WTC11 (cell line): ENCODE results near the gene SH3YL1. TPM values are rescaled to one million over a fixed set of nuclear protein-coding genes. Genes with fewer than 3 reads are reported as not detected.

Experiments
- ATAC-seq: fragments of 200-7000 bp; cut with Tn5 transposase; 2 replicates; pipeline ENCODE4 v1.10.0; 2021; ENCODE audit warnings: mild to moderate bottlenecking, moderate library complexity
- CTCF ChIA-PET: fragments of 300-600 bp; sonication (Branson Sonifier 250); formaldehyde crosslinking; loops from one replicate; lab custom pipeline; 2021; ENCODE audit warnings: antibody characterized with exemption; lab: Charles Lee
- POLR2A ChIA-PET: fragments of 350-600 bp; sonication (Branson Sonifier 250); formaldehyde crosslinking; loops from one replicate; lab custom pipeline; 2021; ENCODE audit warnings: antibody characterized with exemption; lab: Charles Lee
- DNase-seq: peaks from one replicate; pipeline ENCODE4 v3.0.0; 2021; ENCODE audit warnings: low spot score
- H3K27ac Mint-ChIP-seq: 2 replicates; pipeline ENCODE4 v1.8.0; 2021; ENCODE audit warnings: mixed read lengths
- H3K27me3 Mint-ChIP-seq: 2 replicates; pipeline ENCODE4 v1.8.0; 2021; ENCODE audit warnings: low read depth, mild to moderate bottlenecking, moderate library complexity, mixed read lengths
- H3K36me3 Mint-ChIP-seq: 2 replicates; pipeline ENCODE4 v1.8.0; 2021; ENCODE audit warnings: mixed read lengths
- H3K4me1 Mint-ChIP-seq: 2 replicates; pipeline ENCODE4 v1.8.0; 2022; ENCODE audit warnings: mixed read lengths
- H3K4me3 Mint-ChIP-seq: 2 replicates; pipeline ENCODE4 v1.8.0; 2021; ENCODE audit warnings: mild to moderate bottlenecking, moderate library complexity, mixed read lengths
- H3K9me3 Mint-ChIP-seq: 2 replicates; pipeline ENCODE4 v1.8.0; 2021; ENCODE audit warnings: mixed read lengths
- AR ChIP-seq: fragments of 250-450 bp; sonication (Bioruptor Pico); IDR thresholded peaks from 2 replicates; pipeline ENCODE4 v1.9.0; 2021; ENCODE audit warnings: mild to moderate bottlenecking
- FOXK1 ChIP-seq: sonication (generic); formaldehyde crosslinking; IDR thresholded peaks from 2 replicates; pipeline ENCODE4 v1.8.0; 2022; ENCODE audit warnings: mild to moderate bottlenecking, moderate library complexity, missing genetic modification reagents
- FOXP1 ChIP-seq: sonication (generic); formaldehyde crosslinking; IDR thresholded peaks from 2 replicates; pipeline ENCODE4 v1.8.0; 2022; ENCODE audit warnings: missing genetic modification reagents, mild to moderate bottlenecking, moderate library complexity, borderline replicate concordance
- GRHL2 ChIP-seq: fragments of 250-450 bp; sonication (Bioruptor Pico); IDR thresholded peaks from 2 replicates; pipeline ENCODE4 v1.8.0; 2022; ENCODE audit warnings: mild to moderate bottlenecking, moderate library complexity; ENCODE audit not compliant: insufficient replicate concordance, severe bottlenecking
- IRF2 ChIP-seq: sonication (generic); formaldehyde crosslinking; IDR thresholded peaks from 2 replicates; pipeline ENCODE4 v1.8.0; 2022; ENCODE audit warnings: low read depth, missing genetic modification reagents, borderline replicate concordance
- MAX ChIP-seq: sonication (generic); formaldehyde crosslinking; IDR thresholded peaks from 2 replicates; pipeline ENCODE4 v1.8.0; 2022; ENCODE audit warnings: mild to moderate bottlenecking, missing genetic modification reagents
- RELA ChIP-seq: sonication (generic); formaldehyde crosslinking; IDR thresholded peaks from 2 replicates; pipeline ENCODE4 v1.8.1; 2022; ENCODE audit warnings: missing genetic modification reagents, mild to moderate bottlenecking, borderline replicate concordance
- TEAD1 ChIP-seq: sonication (generic); formaldehyde crosslinking; IDR thresholded peaks from 2 replicates; pipeline ENCODE4 v1.8.0; 2022; ENCODE audit warnings: mild to moderate bottlenecking, missing genetic modification reagents
- ZNF121 ChIP-seq: sonication (generic); formaldehyde crosslinking; IDR thresholded peaks from 2 replicates; pipeline ENCODE4 v1.8.0; 2023; ENCODE audit warnings: missing genetic modification reagents
- ZNF512 ChIP-seq: sonication (generic); formaldehyde crosslinking; IDR thresholded peaks from 2 replicates; pipeline ENCODE4 v1.8.1; 2022; ENCODE audit warnings: missing genetic modification reagents, borderline replicate concordance
- total RNA-seq: library from RNA; stranded (reverse); gene quantifications from 3 replicates; pipeline ENCODE4 v1.2.3, GENCODE V29; 2021
- TF ChIP-seq, protein P1 (sequence below): sonication (generic); formaldehyde crosslinking; IDR thresholded peaks from 2 replicates; pipeline ENCODE4 v1.8.0; 2022; ENCODE audit warnings: mild to moderate bottlenecking, missing genetic modification reagents
- TF ChIP-seq, protein P2 (sequence below): sonication (generic); formaldehyde crosslinking; IDR thresholded peaks from 2 replicates; pipeline ENCODE4 v1.8.0; 2022; ENCODE audit warnings: mild to moderate bottlenecking, missing genetic modification reagents

SH3YL1 gene
- total RNA-seq, 1 experiment from 2014 or later: 26.4 TPM

GRCh38 chr2:180311-180710 is 83.5 kb downstream of the SH3YL1 start (continued):
- no peak for TF ChIP-seq RELA (CRISPR knock-in tag)
- no peak for TF ChIP-seq ZNF121 (CRISPR knock-in tag)

- no peak for DNase-seq
- no peak for TF ChIP-seq GRHL2 (CRISPR knock-in tag)
- TF ChIP-seq, protein P1, sequence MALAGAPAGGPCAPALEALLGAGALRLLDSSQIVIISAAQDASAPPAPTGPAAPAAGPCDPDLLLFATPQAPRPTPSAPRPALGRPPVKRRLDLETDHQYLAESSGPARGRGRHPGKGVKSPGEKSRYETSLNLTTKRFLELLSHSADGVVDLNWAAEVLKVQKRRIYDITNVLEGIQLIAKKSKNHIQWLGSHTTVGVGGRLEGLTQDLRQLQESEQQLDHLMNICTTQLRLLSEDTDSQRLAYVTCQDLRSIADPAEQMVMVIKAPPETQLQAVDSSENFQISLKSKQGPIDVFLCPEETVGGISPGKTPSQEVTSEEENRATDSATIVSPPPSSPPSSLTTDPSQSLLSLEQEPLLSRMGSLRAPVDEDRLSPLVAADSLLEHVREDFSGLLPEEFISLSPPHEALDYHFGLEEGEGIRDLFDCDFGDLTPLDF (CRISPR knock-in tag): no peak
- TF ChIP-seq FOXK1 (CRISPR knock-in tag): no peak
- Mint-ChIP-seq H3K27ac (no peak overlapping the region), H3K4me1 (no peaks in the 10 kb centered on the region), H3K36me3 (peaks cover 32% of the 10 kb centered on the region), H3K4me3 (no peak overlapping the region), H3K9me3 (peaks cover 50% of the 10 kb centered on the region), H3K27me3 (peaks cover 10% of the 10 kb centered on the region)
- ChIA-PET POLR2A (no interaction called here), CTCF (no interaction called here)
- no peak for ATAC-seq
These were observed 83.9 kb downstream of the SH3YL1 start for GRCh38 chr2:179886-180285.

- Mint-ChIP-seq H3K27ac (no peak overlapping the region), H3K9me3 (peaks cover 31% of the 10 kb centered on the region), H3K4me3 (no peak overlapping the region), H3K36me3 (peaks cover 13% of the 10 kb centered on the region), H3K4me1 (no peaks in the 10 kb centered on the region), H3K27me3 (peaks cover 3% of the 10 kb centered on the region)
- ChIA-PET CTCF (interaction anchor here (1.5 kb wide), 1 partner anchor 112 kb away, joined by 3 read pairs; no protein-coding TSS in a partner anchor), POLR2A (no interaction called here)
- TF ChIP-seq ZNF512 (no peak), MAX (CRISPR knock-in tag) (no peak), FOXP1 (CRISPR knock-in tag) (no peak), TEAD1 (CRISPR knock-in tag) (no peak)
- TF ChIP-seq, protein P2, sequence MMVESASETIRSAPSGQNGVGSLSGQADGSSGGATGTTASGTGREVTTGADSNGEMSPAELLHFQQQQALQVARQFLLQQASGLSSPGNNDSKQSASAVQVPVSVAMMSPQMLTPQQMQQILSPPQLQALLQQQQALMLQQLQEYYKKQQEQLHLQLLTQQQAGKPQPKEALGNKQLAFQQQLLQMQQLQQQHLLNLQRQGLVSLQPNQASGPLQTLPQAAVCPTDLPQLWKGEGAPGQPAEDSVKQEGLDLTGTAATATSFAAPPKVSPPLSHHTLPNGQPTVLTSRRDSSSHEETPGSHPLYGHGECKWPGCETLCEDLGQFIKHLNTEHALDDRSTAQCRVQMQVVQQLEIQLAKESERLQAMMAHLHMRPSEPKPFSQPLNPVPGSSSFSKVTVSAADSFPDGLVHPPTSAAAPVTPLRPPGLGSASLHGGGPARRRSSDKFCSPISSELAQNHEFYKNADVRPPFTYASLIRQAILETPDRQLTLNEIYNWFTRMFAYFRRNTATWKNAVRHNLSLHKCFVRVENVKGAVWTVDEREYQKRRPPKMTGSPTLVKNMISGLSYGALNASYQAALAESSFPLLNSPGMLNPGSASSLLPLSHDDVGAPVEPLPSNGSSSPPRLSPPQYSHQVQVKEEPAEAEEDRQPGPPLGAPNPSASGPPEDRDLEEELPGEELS: no peak
- no peak for ATAC-seq
- DNase-seq: no peak
These were observed 86.1 kb downstream of the SH3YL1 start for GRCh38 chr2:177733-178132.

- H3K36me3 Mint-ChIP-seq: peaks cover 13% of the 10 kb centered on the region
- H3K4me3 Mint-ChIP-seq: no peak overlapping the region
- CTCF ChIA-PET: no interaction called here
- POLR2A ChIA-PET: no interaction called here
- DNase-seq (no peak), ATAC-seq (no peak)
- no peak overlapping the region for H3K27ac Mint-ChIP-seq
- no peaks in the 10 kb centered on the region for H3K4me1 Mint-ChIP-seq
- H3K27me3 Mint-ChIP-seq: peaks cover 3% of the 10 kb centered on the region
- H3K9me3 Mint-ChIP-seq: peaks cover 30% of the 10 kb centered on the region
- TF ChIP-seq AR (CRISPR knock-in tag): no peak
- no peak for TF ChIP-seq IRF2 (CRISPR knock-in tag)
These were observed 86.9 kb downstream of the SH3YL1 start for GRCh38 chr2:176917-177316.
